Neuronal stem cell (in vitro differentiated cells): Measurements from ENCODE around the gene PLD5.

Experiments used
- DNase-seq: peaks from one replicate; pipeline ENCODE4 v3.0.0-alpha.2; 2013; ENCODE audit warnings: low spot score
- H2AFZ ChIP-seq: one replicate; pipeline ENCODE4 v1.6.1; 2013; ENCODE audit warnings: mild to moderate bottlenecking, low read length, inconsistent platforms
- H2AK5ac ChIP-seq: 2 replicates; pipeline ENCODE4 v1.6.1; 2013; ENCODE audit warnings: low read depth, mild to moderate bottlenecking, inconsistent platforms, low read length, moderate library complexity, mixed read lengths
- H2BK120ac ChIP-seq: 2 replicates; pipeline ENCODE4 v1.6.1; 2013; ENCODE audit warnings: low read depth, mild to moderate bottlenecking, inconsistent platforms, low read length, moderate library complexity, mixed read lengths
- H2BK12ac ChIP-seq: one replicate; pipeline ENCODE4 v1.6.1; 2013; ENCODE audit warnings: low read length, inconsistent platforms
- H2BK15ac ChIP-seq: 2 replicates; pipeline ENCODE4 v1.6.1; 2013; ENCODE audit warnings: mild to moderate bottlenecking, low read length, inconsistent platforms, mixed read lengths
- H2BK5ac ChIP-seq: one replicate; pipeline ENCODE4 v1.6.1; 2013; ENCODE audit warnings: inconsistent platforms, mild to moderate bottlenecking, low read length, moderate library complexity
- H3K14ac ChIP-seq: one replicate; pipeline ENCODE4 v1.6.1; 2013; ENCODE audit warnings: low read length, inconsistent platforms
- H3K18ac ChIP-seq: 2 replicates; pipeline ENCODE4 v1.6.1; 2013; ENCODE audit warnings: low read length, inconsistent platforms
- H3K23ac ChIP-seq: 2 replicates; pipeline ENCODE4 v1.6.1; 2013; ENCODE audit warnings: low read depth, mild to moderate bottlenecking, mixed read lengths, low read length, inconsistent platforms; ENCODE audit not compliant: poor library complexity
- H3K27ac ChIP-seq: replicated peaks from 3 replicates; pipeline ENCODE4 v1.5.1; 2013; ENCODE audit warnings: low read length, inconsistent platforms
- H3K27me3 ChIP-seq, 3 experiments: 2 replicates each; pipeline ENCODE4 v1.6.1; 2013; ENCODE audit warnings: low read length in 3 of 3, mild to moderate bottlenecking in 2 of 3, inconsistent platforms in 1 of 3, low read depth in 1 of 3, mixed read lengths in 1 of 3, moderate library complexity in 1 of 3; ENCODE audit not compliant: control insufficient read depth in 3 of 3, insufficient read depth in 3 of 3
- H3K36me3 ChIP-seq, 2 donors: replicated peaks in 1 of 2; 2 replicates each; pipeline ENCODE4 v1.6.1; 2013; ENCODE audit warnings: low read length in 2 of 2; ENCODE audit not compliant: control insufficient read depth in 2 of 2, insufficient read depth in 2 of 2
- H3K4ac ChIP-seq: 2 replicates; pipeline ENCODE4 v1.6.1; 2013; ENCODE audit warnings: inconsistent platforms, mild to moderate bottlenecking, low read length, moderate library complexity
- H3K4me1 ChIP-seq, 2 donors: 1 replicate in 1 of 2; 2 replicates in 1 of 2; pipeline ENCODE4 v1.6.1; 2013; ENCODE audit warnings: low read length in 2 of 2, low read depth in 1 of 2; ENCODE audit not compliant: control insufficient read depth in 2 of 2, insufficient read depth in 1 of 2
- H3K4me2 ChIP-seq: one replicate; pipeline ENCODE4 v1.6.1; 2013; ENCODE audit warnings: mild to moderate bottlenecking, low read length, inconsistent platforms; ENCODE audit not compliant: insufficient read depth, poor library complexity, severe bottlenecking
- H3K4me3 ChIP-seq, 2 donors: 2 replicates each; pipeline ENCODE4 v1.5.1; 2013; ENCODE audit warnings: low read length in 2 of 2, mild to moderate bottlenecking in 2 of 2, inconsistent platforms in 1 of 2, moderate library complexity in 1 of 2
- H3K79me1 ChIP-seq: one replicate; pipeline ENCODE4 v1.6.1; 2013; ENCODE audit warnings: low read depth, mild to moderate bottlenecking, inconsistent platforms, low read length, moderate library complexity
- H3K9ac ChIP-seq: one replicate; pipeline ENCODE4 v1.6.1; 2013; ENCODE audit warnings: mild to moderate bottlenecking, low read depth, low read length, inconsistent platforms; ENCODE audit not compliant: poor library complexity
- H3K9me3 ChIP-seq, 2 donors: replicated peaks in 1 of 2; 2 replicates each; pipeline versions ENCODE3 to v1.6.1; 2013; ENCODE audit warnings: low read length in 2 of 2, mild to moderate bottlenecking in 2 of 2, inconsistent platforms in 1 of 2, low read depth in 1 of 2, mixed read lengths in 1 of 2, moderate library complexity in 1 of 2; ENCODE audit not compliant: control insufficient read depth in 2 of 2, insufficient read depth in 1 of 2
- H4K8ac ChIP-seq: one replicate; pipeline ENCODE4 v1.6.1; 2013; ENCODE audit warnings: low read depth, mild to moderate bottlenecking, inconsistent platforms, low read length, moderate library complexity
- H4K91ac ChIP-seq: one replicate; pipeline ENCODE4 v1.6.1; 2013; ENCODE audit warnings: low read length, low read depth, mild to moderate bottlenecking, inconsistent platforms; ENCODE audit not compliant: poor library complexity
- WGBS, 2 donors: extraction: QIAGEN DNeasy Blood & Tissue Kit; methylation state at CpG; one replicate each; pipeline ENCODE4 v1.1.7; 2013; ENCODE audit warnings: missing lambda C conversion rate in 2 of 2, mixed read lengths in 1 of 2; ENCODE audit not compliant: insufficient read length in 2 of 2, insufficient replicate concordance in 1 of 2; ENCODE audit errors: extremely low coverage in 2 of 2; 5-methylcytosine and 5-hydroxymethylcytosine counted together

PLD5 gene

DNA sequence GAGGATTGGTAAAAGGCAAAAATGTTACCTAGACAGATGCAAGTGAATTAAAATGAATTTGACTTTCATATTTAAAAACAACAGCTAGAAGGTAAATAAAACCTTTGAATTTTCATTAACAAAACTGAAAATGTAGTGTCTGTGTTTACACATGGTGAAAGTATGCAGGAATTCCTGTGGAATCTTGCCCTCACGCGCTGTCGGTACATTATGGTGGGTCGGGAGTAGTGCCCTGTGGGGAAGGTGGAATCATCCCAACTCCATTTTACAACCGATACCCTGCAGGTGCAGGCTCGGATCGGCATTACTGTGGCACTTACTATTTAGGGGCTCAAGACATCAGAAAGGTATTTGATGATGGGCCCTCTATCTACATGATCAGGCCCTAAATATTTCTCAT, 328.4 kb downstream of the PLD5 start:
- Histone ChIP-seq H2BK5ac (no peak overlapping the region), H3K4me1 (no peaks in the 10 kb centered on the region), H3K9ac (no peak overlapping the region), H3K18ac (no peak overlapping the region), H3K4me3 (no peak overlapping the region), H3K14ac (no peak overlapping the region), H3K23ac (no peak overlapping the region), H2BK15ac (no peak overlapping the region), H2AFZ (no peak overlapping the region), H2AK5ac (no peak overlapping the region), H3K4me2 (no peak overlapping the region), H3K4ac (no peak overlapping the region), H3K27ac (no peak overlapping the region), H4K91ac (no peak overlapping the region), H4K8ac (no peak overlapping the region), H3K27me3 (no peaks in the 10 kb centered on the region), H3K9me3 (peaks cover 3 to 16% of the 10 kb centered on the region in 2 donors), H2BK12ac (no peak overlapping the region), H3K36me3 (no peaks in the 10 kb centered on the region), H2BK120ac (no peak overlapping the region), H3K79me1 (peaks cover 3% of the 10 kb centered on the region)
- WGBS, 2 donors, result no CpG with 5 or more reads among the region's 7 CpGs
- DNase-seq, result no peak

DNA sequence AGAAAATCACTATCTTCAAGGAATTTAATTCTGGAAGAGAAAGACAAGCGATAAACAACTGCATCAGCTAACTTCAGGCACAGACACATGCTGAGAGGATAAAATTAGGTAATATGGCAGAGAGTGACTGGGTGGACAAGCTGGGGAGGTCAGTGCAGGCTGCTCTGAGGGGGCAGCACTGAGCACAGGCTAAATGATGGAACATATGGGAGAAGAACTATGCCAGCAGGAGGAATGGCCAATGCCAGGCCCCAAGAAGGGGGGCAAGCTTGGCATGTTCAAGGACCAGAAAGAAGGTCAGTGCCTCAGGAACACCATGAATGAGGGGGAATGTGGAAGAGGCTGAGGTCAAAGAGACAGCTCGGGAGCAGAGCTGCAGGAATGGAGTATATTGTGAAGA, 334.9 kb downstream of the PLD5 start:
- Histone ChIP-seq H3K79me1 (no peaks in the 10 kb centered on the region), H2BK5ac (no peak overlapping the region), H2AK5ac (no peak overlapping the region), H3K4me3 (no peak overlapping the region), H3K27ac (no peak overlapping the region), H3K9ac (no peak overlapping the region), H3K14ac (no peak overlapping the region), H3K4ac (no peak overlapping the region), H3K4me1 (no peaks in the 10 kb centered on the region), H2AFZ (no peak overlapping the region), H2BK12ac (no peak overlapping the region), H2BK120ac (no peak overlapping the region), H3K9me3 (no peaks in the 10 kb centered on the region), H4K91ac (no peak overlapping the region), H3K23ac (no peak overlapping the region), H3K18ac (no peak overlapping the region), H3K36me3 (no peaks in the 10 kb centered on the region), H3K4me2 (no peak overlapping the region), H2BK15ac (no peak overlapping the region), H3K27me3 (no peaks in the 10 kb centered on the region), H4K8ac (no peak overlapping the region)
- WGBS, 2 donors, result no CpG with 5 or more reads among the region's 2 CpGs
- no peak for DNase-seq

DNA sequence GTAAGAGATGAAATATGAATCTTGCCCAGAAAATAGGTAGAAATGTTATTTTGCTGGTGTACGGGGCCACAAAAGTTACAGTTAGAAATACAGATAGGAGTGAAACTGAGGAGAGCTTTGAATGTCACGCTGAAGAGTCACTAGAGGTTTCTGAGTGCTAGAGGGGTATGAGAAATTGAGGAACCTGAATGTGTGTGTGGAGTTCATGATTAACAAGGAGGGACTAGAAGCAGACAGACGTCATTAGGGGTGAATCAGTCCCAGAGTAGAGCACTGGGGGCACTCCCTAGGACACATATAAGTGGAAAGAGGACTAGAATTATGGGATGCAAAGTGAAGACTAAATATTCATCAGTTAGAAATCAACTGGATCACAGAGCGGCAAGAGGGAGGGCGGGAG, 336.7 kb downstream of the PLD5 start:
- Histone ChIP-seq H3K14ac (no peak overlapping the region), H4K91ac (no peak overlapping the region), H3K4me1 (no peaks in the 10 kb centered on the region), H3K23ac (no peak overlapping the region), H3K18ac (no peak overlapping the region), H3K4me3 (no peak overlapping the region), H3K27ac (no peak overlapping the region), H2BK12ac (no peak overlapping the region), H2BK120ac (no peak overlapping the region), H4K8ac (no peak overlapping the region), H2AFZ (no peak overlapping the region), H3K9me3 (no peaks in the 10 kb centered on the region), H3K4ac (no peak overlapping the region), H3K9ac (no peak overlapping the region), H2AK5ac (no peak overlapping the region), H3K4me2 (no peak overlapping the region), H2BK15ac (no peak overlapping the region), H2BK5ac (no peak overlapping the region), H3K79me1 (no peaks in the 10 kb centered on the region), H3K27me3 (no peaks in the 10 kb centered on the region), H3K36me3 (no peaks in the 10 kb centered on the region)
- DNase-seq, result no peak
- WGBS, 2 donors, result no CpG with 5 or more reads among the region's 5 CpGs

DNA sequence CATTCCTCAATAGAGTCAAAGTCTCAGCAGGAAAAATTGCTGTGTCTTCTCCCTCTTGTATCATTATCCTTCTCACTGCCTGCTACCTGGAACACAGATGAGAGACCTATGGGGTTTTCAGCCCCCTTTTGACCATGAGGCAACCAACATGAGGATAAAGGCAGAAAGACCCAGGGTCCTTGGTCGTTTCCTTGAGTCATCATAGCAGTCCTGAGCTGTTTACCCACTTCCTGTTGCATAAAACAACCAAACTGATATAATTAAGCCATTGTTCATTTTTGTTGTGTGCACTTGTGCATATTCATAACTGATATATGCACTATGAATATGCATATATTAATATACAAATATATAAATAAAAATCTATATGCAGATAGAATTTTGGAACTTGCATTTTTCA, 337.3 kb downstream of the PLD5 start:
- Histone ChIP-seq H3K27me3 (no peaks in the 10 kb centered on the region), H3K23ac (no peak overlapping the region), H3K79me1 (no peaks in the 10 kb centered on the region), H2AFZ (no peak overlapping the region), H4K8ac (no peak overlapping the region), H3K9me3 (no peaks in the 10 kb centered on the region), H2BK120ac (no peak overlapping the region), H3K18ac (no peak overlapping the region), H3K4me3 (no peak overlapping the region), H3K14ac (no peak overlapping the region), H2AK5ac (no peak overlapping the region), H3K27ac (no peak overlapping the region), H3K4me1 (no peaks in the 10 kb centered on the region), H4K91ac (no peak overlapping the region), H3K4me2 (no peak overlapping the region), H3K36me3 (no peaks in the 10 kb centered on the region), H2BK15ac (no peak overlapping the region), H2BK5ac (no peak overlapping the region), H2BK12ac (no peak overlapping the region), H3K4ac (no peak overlapping the region), H3K9ac (no peak overlapping the region)
- no peak for DNase-seq
- no CpG with 5 or more reads among the region's 1 CpG for WGBS, 2 donors
